ENCODE results near the gene PCNX3. TPM values are rescaled to one million over a fixed set of nuclear protein-coding genes. Genes with fewer than 3 reads are reported as not detected.
A peak's percentile ranks its signal among the peaks of the same experiment; 100 is the strongest.
"Not testable (repeated sequence)": the region's sequence is repeated elsewhere in the genome, so short reads cannot be mapped to it uniquely, and the experiment has no call there.

PCNX3 gene
- total RNA-seq, 2 donors from 2014 or later: 47.8 to 56.0 TPM

- no peak for ATAC-seq
- intact Hi-C loops (cut with DNase I, micrococcal nuclease): no loop called here
- no peak for DNase-seq
Measured at GRCh38 chr11:65660038-65660437, 44.5 kb downstream of the PCNX3 start.

GRCh38 chr11:65660908-65661307, 45.3 kb downstream of the PCNX3 start:
- DNase-seq; ATAC-seq; intact Hi-C loops (cut with DNase I, micrococcal nuclease): not testable (repeated sequence)

- peak in 1 of 2 donors; percentile 29 for DNase-seq
- intact Hi-C loops (cut with DNase I, micrococcal nuclease): no loop called here
- no peak for ATAC-seq
Measured at GRCh38 chr11:65661599-65662246, 46.1 kb downstream of the PCNX3 start.

GRCh38 chr11:65662247-65662798, 46.7 kb downstream of the PCNX3 start:
- ATAC-seq (peak; percentile 28), DNase-seq (peak in 1 of 2 donors; percentile 46)
- intact Hi-C loops (cut with DNase I, micrococcal nuclease): no loop called here

- ATAC-seq: peak; percentile 87
- intact Hi-C loops (cut with DNase I, micrococcal nuclease): no loop called here
- DNase-seq: peak; percentile 93 to 94
Measured at GRCh38 chr11:65662799-65663638, 47.4 kb downstream of the PCNX3 start, which contains the start of gene RELA. Gene RELA, minus strand, starts transcription at chr11:65662916. Its CDS starts 84 bp downstream, at chr11:65662832.

- DNase-seq (peak; percentile 68 to 70), ATAC-seq (peak; percentile 34)
- intact Hi-C loops (cut with DNase I, micrococcal nuclease): no loop called here
Measured at GRCh38 chr11:65663639-65664200, 48.1 kb downstream of the PCNX3 start.

- ATAC-seq: no peak
- intact Hi-C loops (cut with DNase I, micrococcal nuclease): no loop called here
- DNase-seq: no peak
Measured at GRCh38 chr11:65672180-65672860, 56.7 kb downstream of the PCNX3 start.

- ATAC-seq (no peak), DNase-seq (no peak)
- intact Hi-C loops (cut with DNase I, micrococcal nuclease): no loop called here
Measured at GRCh38 chr11:65672982-65673381, 57.4 kb downstream of the PCNX3 start.

- ATAC-seq (no peak), DNase-seq (no peak)
- intact Hi-C loops (cut with DNase I, micrococcal nuclease): no loop called here
Measured at GRCh38 chr11:65680192-65680743, 64.7 kb downstream of the PCNX3 start.

- DNase-seq; intact Hi-C loops (cut with DNase I, micrococcal nuclease); ATAC-seq: not testable (repeated sequence)
Measured at GRCh38 chr11:65683480-65683879, 67.9 kb downstream of the PCNX3 start.

GRCh38 chr11:65685981-65686380, 70.4 kb downstream of the PCNX3 start:
- no peak for DNase-seq
- no peak for ATAC-seq
- intact Hi-C loops (cut with DNase I, micrococcal nuclease): no loop called here

Small RNAs within 50 kb of the gene (microRNA-seq; reads per million reads assigned to microRNA genes)
- gene MIR4489 (0 reads per million in 2 donors), gene MIR4690 (0 to 2.7 reads per million in 2 donors)

Other genes with a start within 250 kb of the PCNX3 start
- 1 to 10 TPM; 5.8 to 8.4 TPM for gene SLC25A45, start 233.1 kb upstream of the PCNX3 start, total RNA-seq
- 10 to 100 TPM; 38.1 to 42.2 TPM for gene FRMD8, start 229.1 kb upstream of the PCNX3 start, total RNA-seq
- 1,000 to 10,000 TPM in 1 of 2 donors, 100 to 1,000 TPM in 1; 818 to 1,135 TPM for gene NEAT1, start 193.0 kb upstream of the PCNX3 start, total RNA-seq
- gene MALAT1, start 116.7 kb upstream of the PCNX3 start, total RNA-seq: 1,000 to 10,000 TPM; 7,483 to 9,013 TPM
- 10 to 100 TPM; 58.4 to 70.8 TPM for gene SCYL1, start 90.7 kb upstream of the PCNX3 start, total RNA-seq
- gene LTBP3, start 57.4 kb upstream of the PCNX3 start, total RNA-seq: 10 to 100 TPM; 24.9 to 42.9 TPM
- gene ZNRD2, start 45.3 kb upstream of the PCNX3 start, total RNA-seq: 10 to 100 TPM; 15.4 to 18.5 TPM
- 10 to 100 TPM; 24.4 to 33.8 TPM for gene FAM89B, start 43.2 kb upstream of the PCNX3 start, total RNA-seq
- 10 to 100 TPM; 78.7 to 89.7 TPM for gene EHBP1L1, start 39.7 kb upstream of the PCNX3 start, total RNA-seq
- gene KCNK7, start 20.0 kb upstream of the PCNX3 start, total RNA-seq: 1 to 10 TPM in 1 of 2 donors, under 1 TPM in 1; 0.40 to 1.3 TPM
- 100 to 1,000 TPM in 1 of 2 donors, 10 to 100 TPM in 1; 94.7 to 101 TPM for gene MAP3K11, start 1.6 kb upstream of the PCNX3 start, total RNA-seq
- 10 to 100 TPM; 25.5 to 34.3 TPM for gene SIPA1, start 22.3 kb downstream of the PCNX3 start, total RNA-seq
- gene RELA, start 47.1 kb downstream of the PCNX3 start, total RNA-seq: 10 to 100 TPM; 57.6 to 62.9 TPM
- 10 to 100 TPM; 70.8 to 72.3 TPM for gene KAT5, start 96.5 kb downstream of the PCNX3 start, total RNA-seq
- gene RNASEH2C, start 105.0 kb downstream of the PCNX3 start, total RNA-seq: 10 to 100 TPM; 23.7 to 31.2 TPM
- 10 to 100 TPM; 21.7 to 22.4 TPM for gene AP5B1, start 165.2 kb downstream of the PCNX3 start, total RNA-seq
- 10 to 100 TPM; 29.5 to 35.9 TPM for gene OVOL1, start 171.3 kb downstream of the PCNX3 start, total RNA-seq
- gene SNX32, start 218.2 kb downstream of the PCNX3 start, total RNA-seq: 1 to 10 TPM; 1.6 to 3.8 TPM
- gene CFL1, start 242.4 kb downstream of the PCNX3 start, total RNA-seq: 1,000 to 10,000 TPM; 1,740 to 2,016 TPM
- 10 to 100 TPM; 55.7 to 63.4 TPM for gene MUS81, start 244.7 kb downstream of the PCNX3 start, total RNA-seq

Measured in left colon (tissue), 2 donors.